Esophagus squamous epithelium (tissue), 5 donors: ENCODE data around the gene HOXA4. TPM values are rescaled to one million over a fixed set of nuclear protein-coding genes. Genes with fewer than 3 reads are reported as not detected.

ENCODE experiments used
- DNase-seq: peaks from one replicate; lab custom pipeline; 2025; lab: John Stamatoyannopoulos, UW
- H3K27ac ChIP-seq, 4 donors: fragments of 200-600 bp; sonication (generic); one replicate each; pipeline ENCODE4 v1.5.1; 2016 to 2019; ENCODE audit warnings: mild to moderate bottlenecking in 1 of 4
- H3K27me3 ChIP-seq, 4 donors: fragments of 200-600 bp; sonication (generic); 1 replicate in 3 of 4; 2 replicates in 1 of 4; pipeline versions ENCODE4 v1.5.1 to v1.6.0; 2017 to 2021; ENCODE audit warnings: antibody characterized with exemption in 1 of 4
- H3K36me3 ChIP-seq, 3 donors: fragments of 200-600 bp; sonication (generic); one replicate each; pipeline ENCODE4 v1.5.1; 2016 to 2019
- H3K4me1 ChIP-seq, 3 donors: fragments of 200-600 bp; sonication (generic); one replicate each; pipeline ENCODE4 v1.5.1; 2017 to 2019
- H3K4me3 ChIP-seq, 4 donors: fragments of 200-600 bp; sonication (generic); 1 replicate in 3 of 4; 2 replicates in 1 of 4; pipeline ENCODE4 v1.5.1; 2016 to 2019; ENCODE audit warnings: mild to moderate bottlenecking in 2 of 4, moderate library complexity in 1 of 4
- H3K9me3 ChIP-seq, 3 donors: fragments of 200-600 bp; sonication (generic); one replicate each; pipeline ENCODE4 v1.5.1; 2016 to 2019
- CTCF ChIP-seq, 6 experiments: fragments of 450-650 bp in 4 of 6; fragments of 200-600 bp in 2 of 6; sonication (generic) in 2 of 6; IDR thresholded peaks; one replicate each; pipeline ENCODE4 v1.5.1; 2016 to 2019; ENCODE audit warnings: antibody characterized with exemption in 6 of 6, mild to moderate bottlenecking in 4 of 6, moderate library complexity in 4 of 6
- POLR2A ChIP-seq, 4 donors: fragments of 450-650 bp; IDR thresholded peaks; one replicate each; pipeline ENCODE4 v1.6.1; 2017; ENCODE audit warnings: antibody characterized with exemption in 4 of 4, mild to moderate bottlenecking in 4 of 4, moderate library complexity in 3 of 4
- WGBS, 2 donors: methylation state at CpG; one replicate each; pipeline ENCODE4 v1.1.5; 2018; 5-methylcytosine and 5-hydroxymethylcytosine counted together
- intact Hi-C: fragments of 100-400 bp; cut with DNase I; formaldehyde crosslinking; loops from one replicate; pipeline ENCODE4 v1.15.0; 2022
- total RNA-seq, 4 donors: library from RNA; depleted of rRNA; stranded (reverse); fragments of >200 nt; gene quantifications; one replicate each; pipeline ENCODE4 v1.1.0, GENCODE V29; 2016
- donor health status: DM: yes; HTN: yes; CAD: no.

The HOXA4 gene
- total RNA-seq, 4 donors from 2014 or later = 2.9 to 6.7 (median 4.1) TPM

GRCh38 chr7:27096768-27097514 lies 33.6 kb downstream of the HOXA4 start:
- Histone ChIP-seq H3K4me1 (peaks cover 0 to 72% (median 15%) of the 10 kb centered on the region in 3 donors), H3K36me3 (no peaks in the 10 kb centered on the region), H3K9me3 (no peaks in the 10 kb centered on the region), H3K27me3 (no peaks in the 10 kb centered on the region), H3K27ac (peak overlapping the region; percentile 96 to 99 (median 98)), H3K4me3 (peak overlapping the region; percentile 85 to 97 (median 92))
- 0% methylated on average over 9 to 37 of the region's 41 CpGs for WGBS, 2 donors
- DNase-seq = no peak
- intact Hi-C loops = loop anchor here (5.0 kb wide), 1 partner anchor 235 kb away; the partner anchor contains the start of gene SKAP2
- TF ChIP-seq CTCF (IDR thresholded peaks at IDR 0.05) (no peak), POLR2A (IDR thresholded peaks at IDR 0.05) (peak in 1 of 4 donors; percentile 29)

DNA sequence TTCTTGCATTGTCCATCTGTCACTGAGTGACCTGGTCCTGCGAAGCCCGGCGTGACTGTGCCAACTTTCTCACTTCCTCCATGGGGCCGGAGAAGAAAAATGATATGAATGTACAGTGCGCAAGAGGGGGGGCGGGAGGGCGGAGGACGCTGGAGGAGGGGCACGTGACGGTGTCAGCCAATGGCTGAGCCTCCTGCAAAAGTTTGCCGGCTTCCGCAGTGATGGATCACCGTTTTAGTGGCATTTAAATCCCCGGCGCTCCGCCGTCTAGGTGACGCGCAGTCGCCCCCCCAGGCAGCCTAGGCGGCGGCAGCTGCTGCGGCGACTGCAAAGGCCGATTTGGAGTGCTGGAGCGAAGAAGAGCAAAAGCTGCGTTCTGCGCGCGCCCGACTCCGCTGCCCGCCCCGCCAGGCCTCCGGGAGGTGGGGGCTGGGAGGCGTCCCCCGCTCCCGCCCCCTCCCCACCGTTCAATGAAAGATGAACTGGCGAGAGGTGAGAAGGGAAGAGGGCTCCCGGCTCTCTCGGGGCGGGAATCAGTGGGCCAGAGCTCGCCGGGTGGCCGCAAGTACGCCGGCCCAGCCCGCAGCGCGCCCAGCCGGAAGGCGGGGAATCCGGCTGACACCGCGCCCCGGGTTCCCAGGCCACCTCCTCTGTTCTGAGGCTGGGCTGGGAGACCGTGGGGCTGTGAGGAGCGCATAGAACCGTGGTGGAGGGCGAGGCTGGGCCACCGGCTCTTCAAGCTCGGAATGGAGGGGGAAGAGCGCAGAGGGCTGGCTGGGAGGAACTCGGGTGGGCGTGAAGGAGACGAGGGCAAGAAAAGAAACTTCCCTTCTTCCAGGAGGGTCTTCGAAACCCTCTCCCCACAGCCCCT lies 34.4 kb downstream of the HOXA4 start, which contains the start of gene HOXA1:
HOXA1 (minus strand) TSS at position 104 of the 871 bp plus-strand sequence; CDS start at position 16, 88 bp downstream.
- H3K27me3 ChIP-seq = no peaks in the 10 kb centered on the region
- peak within 1 kb of the TSS; percentile 96 to 99 (median 98) for H3K27ac ChIP-seq
- H3K36me3 ChIP-seq = no peaks in the 10 kb centered on the region
- 0 to 1% methylated on average over 6 to 20 of the region's 68 CpGs for WGBS, 2 donors
- H3K9me3 ChIP-seq = no peaks in the 10 kb centered on the region
- intact Hi-C loops = loop anchor here (5.0 kb wide), 1 partner anchor 234 kb away; the partner anchor contains the start of gene SKAP2
- DNase-seq = peak; percentile 52
- TF ChIP-seq POLR2A (IDR thresholded peaks at IDR 0.05) = peak in 3 of 4 donors; percentile 51 to 88 (median 81)
- TF ChIP-seq CTCF (IDR thresholded peaks at IDR 0.05) = no peak
- H3K4me1 ChIP-seq = peaks cover 0 to 64% (median 15%) of the 10 kb centered on the region in 3 donors
- peak within 1 kb of the TSS; percentile 85 to 97 (median 92) for H3K4me3 ChIP-seq

DNA sequence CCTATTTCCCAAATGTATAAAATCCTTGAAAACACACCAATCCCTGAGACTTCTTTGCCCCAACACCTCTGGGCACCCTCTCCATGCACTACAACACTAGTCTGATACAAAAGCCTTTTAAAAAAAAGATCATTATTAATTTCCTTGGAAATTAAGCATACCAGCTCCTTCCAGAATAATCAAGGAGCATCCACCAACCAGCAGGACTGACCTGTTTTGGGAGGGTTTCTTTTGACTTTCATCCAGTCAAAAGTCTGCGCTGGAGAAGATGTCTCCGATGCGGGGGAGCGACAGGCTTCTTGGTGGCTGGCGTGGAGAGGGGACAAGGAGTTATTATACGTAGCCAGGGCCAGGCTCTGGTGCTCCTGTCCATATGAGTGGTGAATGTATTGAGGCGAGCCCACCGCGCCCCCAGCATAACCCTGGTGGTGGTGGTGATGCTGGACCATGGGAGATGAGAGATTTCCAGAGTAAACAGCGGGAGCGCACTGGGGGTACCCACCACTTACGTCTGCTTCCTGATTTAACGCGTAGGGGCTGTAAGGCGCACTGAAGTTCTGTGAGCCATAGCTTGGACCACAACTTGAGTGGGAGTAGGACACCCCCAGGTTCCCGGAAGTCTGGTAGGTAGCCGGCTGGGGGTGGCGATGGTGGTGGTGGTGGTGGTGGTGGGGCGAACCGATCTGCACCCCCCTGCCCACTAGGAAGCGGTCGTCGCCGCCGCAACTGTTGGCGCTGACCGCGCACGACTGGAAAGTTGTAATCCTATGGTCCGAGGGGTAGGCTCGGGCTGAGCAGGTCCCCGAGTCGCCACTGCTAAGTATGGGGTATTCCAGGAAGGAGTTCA lies 35.3 kb downstream of the HOXA4 start:
- Histone ChIP-seq H3K9me3 (no peaks in the 10 kb centered on the region), H3K27ac (peak overlapping the region; percentile 96 to 99 (median 98)), H3K4me1 (peaks cover 0 to 55% (median 9%) of the 10 kb centered on the region in 3 donors), H3K36me3 (no peaks in the 10 kb centered on the region), H3K27me3 (peaks cover 0 to 2% (median 0%) of the 10 kb centered on the region in 4 donors), H3K4me3 (peak overlapping the region; percentile 85 to 97 (median 92))
- intact Hi-C loops = loop anchor here (5.0 kb wide), 1 partner anchor 233 kb away; the partner anchor contains the start of gene SKAP2
- no peak for TF ChIP-seq POLR2A (IDR thresholded peaks at IDR 0.05)
- no peak for TF ChIP-seq CTCF (IDR thresholded peaks at IDR 0.05)
- DNase-seq = no peak
- 8 to 10% methylated on average over 13 to 22 of the region's 33 CpGs for WGBS, 2 donors

GRCh38 chr7:27094304-27095049 lies 36.1 kb downstream of the HOXA4 start:
- 66 to 81% methylated on average over 18 to 20 of the region's 29 CpGs for WGBS, 2 donors
- intact Hi-C loops = loop anchor here (5.0 kb wide), 1 partner anchor 232 kb away; the partner anchor contains the start of gene SKAP2
- no peak overlapping the region for H3K27ac ChIP-seq

More at GRCh38 chr7:27094304-27095049, 36.1 kb downstream of the HOXA4 start:
- TF ChIP-seq POLR2A (IDR thresholded peaks at IDR 0.05) = no peak
- no peak for TF ChIP-seq CTCF (IDR thresholded peaks at IDR 0.05)
- Histone ChIP-seq H3K27me3 (peaks cover 0 to 10% (median 0%) of the 10 kb centered on the region in 4 donors), H3K4me3 (peak overlapping the region in 2 of 4 donors; percentile 88 to 95), H3K36me3 (no peaks in the 10 kb centered on the region), H3K4me1 (peaks cover 0 to 47% (median 3%) of the 10 kb centered on the region in 3 donors), H3K9me3 (no peaks in the 10 kb centered on the region)
- no peak for DNase-seq
